Gastrocnemius medialis (tissue), 4 donors: ENCODE measurements around the gene SETD4. TPM values are rescaled to one million over a fixed set of nuclear protein-coding genes. Genes with fewer than 3 reads are reported as not detected.
"Not testable (repeated sequence)": the region's sequence is repeated elsewhere in the genome, so short reads cannot be mapped to it uniquely, and the experiment has no call there.

ENCODE experiments used
- ATAC-seq, 2 donors: fragments of 150-250 bp; one replicate each; pipeline ENCODE4 v1.9.1; 2016
- DNase-seq, 2 donors: peaks; one replicate each; pipeline ENCODE4 v3.0.0-alpha.2; 2019
- H3K27ac ChIP-seq, 4 donors: fragments of 200-600 bp; sonication (generic); 1 replicate in 1 of 4; 2 replicates in 3 of 4; pipeline ENCODE4 v1.5.1; 2016 to 2018; ENCODE audit warnings: mild to moderate bottlenecking in 2 of 4, moderate library complexity in 1 of 4
- H3K27me3 ChIP-seq, 3 donors: fragments of 200-600 bp; sonication (generic) in 2 of 3; 1 replicate in 1 of 3; 2 replicates in 2 of 3; pipeline versions ENCODE4 v1.5.1 to v1.6.0; 2016 to 2019; ENCODE audit warnings: mild to moderate bottlenecking in 1 of 3, moderate library complexity in 1 of 3
- H3K36me3 ChIP-seq, 2 donors: fragments of 200-600 bp; sonication (generic) in 1 of 2; one replicate each; pipeline ENCODE4 v1.5.1; 2017 to 2018
- H3K4me1 ChIP-seq, 2 donors: fragments of 200-600 bp; sonication (generic) in 1 of 2; one replicate each; pipeline ENCODE4 v1.5.1; 2016 to 2017; ENCODE audit warnings: mild to moderate bottlenecking in 2 of 2
- H3K4me3 ChIP-seq, 4 donors: fragments of 200-600 bp; sonication (generic) in 3 of 4; 1 replicate in 1 of 4; 2 replicates in 3 of 4; pipeline ENCODE4 v1.5.1; 2016 to 2019; ENCODE audit warnings: mild to moderate bottlenecking in 2 of 4
- H3K9me3 ChIP-seq, 3 donors: fragments of 200-600 bp; sonication (generic) in 2 of 3; 1 replicate in 1 of 3; 2 replicates in 2 of 3; pipeline ENCODE4 v1.5.1; 2016 to 2019
- CTCF ChIP-seq, 5 experiments: fragments of 450-650 bp in 3 of 5; fragments of 200-600 bp in 2 of 5; sonication (generic) in 2 of 5; IDR thresholded peaks in 4 of 5; conservative IDR thresholded peaks in 1 of 5; 1 replicate in 4 of 5; 2 replicates in 1 of 5; pipeline ENCODE4 v1.5.1; 2016 to 2019; ENCODE audit warnings: antibody characterized with exemption in 5 of 5, mild to moderate bottlenecking in 3 of 5, moderate library complexity in 3 of 5
- POLR2A ChIP-seq, 2 donors: fragments of 450-650 bp; IDR thresholded peaks; one replicate each; pipeline ENCODE4 v1.6.1; 2017; ENCODE audit warnings: antibody characterized with exemption in 2 of 2, mild to moderate bottlenecking in 2 of 2, moderate library complexity in 2 of 2
- in situ Hi-C, 4 donors: fragments of 200-750 bp; cut with MboI; loops; one replicate each; pipeline versions ENCODE4 v1.15.0 to v1.8.0; 2017; ENCODE audit warnings: low sequenced_read_pairs in 4 of 4
- intact Hi-C: fragments of 100-400 bp; cut with DNase I; formaldehyde crosslinking; loops from one replicate; pipeline ENCODE4 v1.15.1; 2023; ENCODE audit warnings: low total_unique reads
- total RNA-seq, 4 donors: library from RNA; depleted of rRNA; stranded (reverse); fragments of >200 nt; gene quantifications; one replicate each; pipeline versions ENCODE4 v1.1.0 to v1.2.3, GENCODE V29; 2016

Gene SETD4
- total RNA-seq, 4 donors from 2014 or later: 5.9 to 21.7 (median 16.7) TPM

DNA sequence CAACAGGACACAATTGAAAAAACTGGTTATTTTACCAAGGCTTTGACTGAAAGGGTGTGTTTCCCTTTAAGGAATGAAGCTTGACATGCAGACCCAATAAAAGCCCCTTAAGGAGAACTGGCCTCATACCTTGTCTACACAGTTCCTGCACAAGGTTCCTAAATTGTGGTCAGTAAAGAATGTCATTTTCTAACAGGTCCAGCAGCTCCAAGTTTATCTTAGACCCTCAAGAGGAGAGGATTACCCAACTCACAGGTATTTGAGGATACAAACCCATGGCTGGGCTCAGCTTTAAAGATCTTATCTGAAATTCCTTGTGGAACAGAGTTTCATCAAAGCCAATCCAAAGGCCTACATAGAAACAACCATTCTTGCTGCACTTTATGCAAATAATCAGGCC lies 43.1 kb upstream of the SETD4 start:
- no peak overlapping the region for H3K27ac ChIP-seq
- no peak for TF ChIP-seq CTCF (IDR thresholded peaks at IDR 0.05 in 4 of 5, conservative IDR thresholded peaks at IDR 0.05 in 1 of 5)
- TF ChIP-seq POLR2A (IDR thresholded peaks at IDR 0.05): no peak
- peaks cover 4 to 7% of the 10 kb centered on the region in 2 donors for H3K4me1 ChIP-seq
- intact Hi-C loops: no loop called here
- H3K9me3 ChIP-seq: no peaks in the 10 kb centered on the region
- ATAC-seq: no peak
- no peak for DNase-seq
- H3K27me3 ChIP-seq: no peaks in the 10 kb centered on the region
- H3K36me3 ChIP-seq: no peaks in the 10 kb centered on the region
- in situ Hi-C loops: no loop called here
- H3K4me3 ChIP-seq: no peak overlapping the region

DNA sequence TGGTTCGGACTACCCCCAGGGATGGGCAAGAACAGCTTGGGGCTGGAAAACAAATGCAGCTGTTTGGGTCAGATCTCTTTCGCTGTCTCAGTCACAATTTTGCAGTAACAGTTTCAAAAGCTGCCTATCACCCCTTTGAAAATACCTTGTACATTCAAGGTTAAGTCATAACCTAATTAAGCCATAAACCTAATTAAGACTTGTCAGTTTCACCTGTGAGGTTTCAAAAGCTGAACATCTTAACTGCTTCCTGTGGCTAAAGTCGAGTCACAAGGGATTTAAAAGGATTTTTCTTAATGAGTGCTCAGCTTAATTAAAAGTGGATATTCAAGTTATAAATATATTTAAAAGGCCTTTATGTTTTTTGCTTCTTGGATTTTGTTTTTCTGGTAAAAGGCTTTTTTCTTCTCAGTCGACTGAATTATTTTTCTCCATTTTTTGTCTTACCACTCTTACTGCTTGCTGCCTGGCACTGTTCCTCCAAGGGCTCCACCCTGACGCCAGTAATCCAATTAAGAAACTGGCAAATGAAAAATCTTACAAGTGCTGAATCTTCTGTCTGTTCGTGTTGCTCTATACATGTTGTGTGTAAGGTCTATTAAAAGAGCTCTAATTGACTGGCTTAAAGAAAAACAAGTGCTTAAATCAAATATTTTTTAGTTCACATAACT lies 40.8 kb upstream of the SETD4 start:
- in situ Hi-C loops: no loop called here
- DNase-seq: no peak
- Histone ChIP-seq H3K4me1 (peaks cover 14 to 20% of the 10 kb centered on the region in 2 donors), H3K27ac (no peak overlapping the region), H3K9me3 (no peaks in the 10 kb centered on the region), H3K36me3 (no peaks in the 10 kb centered on the region), H3K27me3 (no peaks in the 10 kb centered on the region), H3K4me3 (no peak overlapping the region)
- no peak for ATAC-seq
- TF ChIP-seq CTCF (IDR thresholded peaks at IDR 0.05 in 4 of 5, conservative IDR thresholded peaks at IDR 0.05 in 1 of 5) (no peak), POLR2A (IDR thresholded peaks at IDR 0.05) (no peak)
- intact Hi-C loops: no loop called here

- H3K36me3 ChIP-seq, DNase-seq, H3K27ac ChIP-seq, H3K9me3 ChIP-seq, H3K27me3 ChIP-seq, in situ Hi-C loops, intact Hi-C loops, ATAC-seq, H3K4me3 ChIP-seq: not testable (repeated sequence)
- peaks cover 13 to 19% of the 10 kb centered on the region in 2 donors for H3K4me1 ChIP-seq
Measured at GRCh38 chr21:36099695-36100211, 39.4 kb upstream of the SETD4 start.

- DNase-seq: no peak
- Histone ChIP-seq H3K4me1 (peaks cover 10 to 13% of the 10 kb centered on the region in 2 donors), H3K36me3 (no peaks in the 10 kb centered on the region), H3K27ac (no peak overlapping the region), H3K9me3 (no peaks in the 10 kb centered on the region), H3K27me3 (no peaks in the 10 kb centered on the region), H3K4me3 (no peak overlapping the region)
- ATAC-seq: no peak
- in situ Hi-C loops: no loop called here
- TF ChIP-seq POLR2A (IDR thresholded peaks at IDR 0.05) (no peak), CTCF (IDR thresholded peaks at IDR 0.05 in 4 of 5, conservative IDR thresholded peaks at IDR 0.05 in 1 of 5) (no peak)
- intact Hi-C loops: no loop called here
Measured at GRCh38 chr21:36099000-36099399, 38.7 kb upstream of the SETD4 start.

GRCh38 chr21:36098182-36098532 lies 37.8 kb upstream of the SETD4 start:
- no peaks in the 10 kb centered on the region for H3K27me3 ChIP-seq
- in situ Hi-C loops (no loop called here), intact Hi-C loops (no loop called here)
- H3K27ac ChIP-seq: peak overlapping the region in 1 of 4 donors; percentile 39
- H3K36me3 ChIP-seq: no peaks in the 10 kb centered on the region
- DNase-seq: no peak
- ATAC-seq: peak; percentile 24 to 52
- peaks cover 10 to 13% of the 10 kb centered on the region in 2 donors for H3K4me1 ChIP-seq
- no peaks in the 10 kb centered on the region for H3K9me3 ChIP-seq
- H3K4me3 ChIP-seq: no peak overlapping the region
- TF ChIP-seq POLR2A (IDR thresholded peaks at IDR 0.05) (no peak), CTCF (IDR thresholded peaks at IDR 0.05 in 4 of 5, conservative IDR thresholded peaks at IDR 0.05 in 1 of 5) (no peak)
